HG03460 (cell line): Measurements from ENCODE around the gene ESR2.

Experiments used
- ATAC-seq: cut with Tn5 transposase; IDR thresholded peaks from one replicate; pipeline ENCODE4 v1.9.1; 2021; ENCODE audit not compliant: unreplicated experiment

Gene ESR2

GRCh38 chr14:64266239-64266638 lies 27.9 kb downstream of the ESR2 start:
- ATAC-seq = no peak

- ATAC-seq = no peak
Measured at GRCh38 chr14:64265222-64265621, 28.9 kb downstream of the ESR2 start.

- no peak for ATAC-seq
Measured at GRCh38 chr14:64260418-64260817, 33.8 kb downstream of the ESR2 start.

GRCh38 chr14:64255756-64256155 lies 38.4 kb downstream of the ESR2 start:
- no peak for ATAC-seq

GRCh38 chr14:64253672-64254071 lies 40.5 kb downstream of the ESR2 start:
- ATAC-seq = no peak

GRCh38 chr14:64249363-64249762 lies 44.8 kb downstream of the ESR2 start:
- no peak for ATAC-seq

GRCh38 chr14:64248689-64249088 lies 45.5 kb downstream of the ESR2 start:
- ATAC-seq = no peak

GRCh38 chr14:64247195-64247594 lies 47.0 kb downstream of the ESR2 start:
- ATAC-seq = no peak

GRCh38 chr14:64246688-64247087 lies 47.5 kb downstream of the ESR2 start:
- no peak for ATAC-seq

GRCh38 chr14:64245491-64245890 lies 48.7 kb downstream of the ESR2 start:
- ATAC-seq = no peak

- ATAC-seq = no peak
Measured at GRCh38 chr14:64244279-64244678, 49.9 kb downstream of the ESR2 start.

- no peak for ATAC-seq
Measured at GRCh38 chr14:64238631-64239030, 55.5 kb downstream of the ESR2 start.

- ATAC-seq = no peak
Measured at GRCh38 chr14:64238049-64238448, 56.1 kb downstream of the ESR2 start.

GRCh38 chr14:64235652-64236640 lies 58.2 kb downstream of the ESR2 start:
- ATAC-seq = peak; percentile 67

- no peak for ATAC-seq
Measured at GRCh38 chr14:64234877-64235651, 59.1 kb downstream of the ESR2 start.

- ATAC-seq = no peak
Measured at GRCh38 chr14:64233531-64234190, 60.5 kb downstream of the ESR2 start.

- no peak for ATAC-seq
Measured at GRCh38 chr14:64232944-64233343, 61.2 kb downstream of the ESR2 start.

GRCh38 chr14:64232095-64232838 lies 61.9 kb downstream of the ESR2 start:
- ATAC-seq = no peak

- no peak for ATAC-seq
Measured at GRCh38 chr14:64229489-64229888, 64.7 kb downstream of the ESR2 start.

- no peak for ATAC-seq
Measured at GRCh38 chr14:64227856-64228255, 66.3 kb downstream of the ESR2 start.
